K562 (cell line): Measurements from ENCODE around the gene BUB3. TPM values are rescaled to one million over a fixed set of nuclear protein-coding genes. Genes with fewer than 3 reads are reported as not detected.

Experiments
- ARID4B ChIP-seq: sonication (generic); formaldehyde crosslinking; IDR thresholded peaks from 2 replicates; pipeline ENCODE4 v1.8.0; 2022; ENCODE audit warnings: mild to moderate bottlenecking, missing genetic modification reagents
- C11orf30 ChIP-seq: fragments of 450-650 bp; IDR thresholded peaks from 2 replicates; pipeline ENCODE4 v1.6.1; 2016; ENCODE audit warnings: low read depth, mild to moderate bottlenecking
- CBX2 ChIP-seq: fragments of 200-600 bp; sonication (generic); IDR thresholded peaks from one replicate; pipeline ENCODE4 v1.6.1; 2012; ENCODE audit warnings: mild to moderate bottlenecking, low read length, inconsistent platforms; ENCODE audit not compliant: insufficient read depth, poor library complexity, severe bottlenecking
- CXXC5 ChIP-seq: fragments of 250-450 bp; sonication (Bioruptor Pico); IDR thresholded peaks from 2 replicates; pipeline ENCODE4 v1.8.0; 2022; ENCODE audit warnings: inconsistent platforms, mild to moderate bottlenecking, moderate library complexity
- EZH2 ChIP-seq: IDR thresholded peaks from 2 replicates; pipeline ENCODE4 v1.6.1; 2012; ENCODE audit warnings: low read depth, mild to moderate bottlenecking, inconsistent platforms, low read length, borderline replicate concordance
- FIP1L1 ChIP-seq: fragments of 200-400 bp; formaldehyde crosslinking; IDR thresholded peaks from 2 replicates; pipeline ENCODE4 v1.6.1; 2018; ENCODE audit warnings: mild to moderate bottlenecking, low read depth, low read length; ENCODE audit not compliant: poor library complexity, severe bottlenecking
- FOXA1 ChIP-seq: fragments of 450-650 bp; IDR thresholded peaks from 2 replicates; pipeline ENCODE4 v1.6.1; 2016; ENCODE audit warnings: mild to moderate bottlenecking, borderline replicate concordance
- IRF1 ChIP-seq: sonication (generic); formaldehyde crosslinking; IDR thresholded peaks from 2 replicates; pipeline ENCODE4 v1.8.0; 2022; ENCODE audit warnings: missing genetic modification reagents, mild to moderate bottlenecking, borderline replicate concordance
- KHSRP ChIP-seq: fragments of 450-650 bp; IDR thresholded peaks from 2 replicates; pipeline ENCODE4 v1.6.1; 2017
- MAFK ChIP-seq: IDR thresholded peaks from 2 replicates; pipeline ENCODE4 v1.6.1; 2011; ENCODE audit warnings: low read length, improper control_type of control experiment
- MTA1 ChIP-seq: fragments of 450-650 bp; IDR thresholded peaks from 2 replicates; pipeline ENCODE4 v1.6.1; 2017; ENCODE audit warnings: borderline replicate concordance
- NFIX ChIP-seq: fragments of 250-450 bp; sonication (Bioruptor Pico); IDR thresholded peaks from 2 replicates; pipeline ENCODE4 v1.4.0; 2020; ENCODE audit warnings: low read depth, mild to moderate bottlenecking, moderate library complexity
- POLR2B ChIP-seq: fragments of 450-650 bp; IDR thresholded peaks from 2 replicates; pipeline ENCODE4 v1.6.1; 2018; ENCODE audit warnings: low read depth; ENCODE audit not compliant: partially characterized antibody
- PRDM10 ChIP-seq: fragments of 450-650 bp; IDR thresholded peaks from 2 replicates; pipeline ENCODE4 v1.6.1; 2018; ENCODE audit not compliant: partially characterized antibody
- PTBP1 ChIP-seq: fragments of 200-400 bp; formaldehyde crosslinking; IDR thresholded peaks from 2 replicates; pipeline ENCODE4 v1.6.1; 2017; ENCODE audit warnings: low read depth, low read length
- PTTG1 ChIP-seq: fragments of 450-650 bp; IDR thresholded peaks from 2 replicates; pipeline ENCODE4 v1.6.1; 2016; ENCODE audit warnings: low read depth, mild to moderate bottlenecking, missing genetic modification characterization, missing compliant biosample characterization
- RAD21 ChIP-seq, 2 experiments: fragments of 250-450 bp in 1 of 2; fragments of 450-650 bp in 1 of 2; sonication (Bioruptor Pico) in 1 of 2; formaldehyde crosslinking in 1 of 2; IDR thresholded peaks in 1 of 2; conservative IDR thresholded peaks in 1 of 2; 2 replicates each; pipeline versions ENCODE4 v1.4.0 to v1.8.0; 2020 to 2022; ENCODE audit warnings: mild to moderate bottlenecking in 2 of 2, moderate library complexity in 1 of 2
- ZBTB17 ChIP-seq: fragments of 450-650 bp; formaldehyde crosslinking; IDR thresholded peaks from 2 replicates; pipeline ENCODE4 v1.4.0; 2020; ENCODE audit warnings: mild to moderate bottlenecking
- ZNF561 ChIP-seq: fragments of 450-650 bp; formaldehyde crosslinking; conservative IDR thresholded peaks from 2 replicates; pipeline ENCODE4 v1.4.0; 2020; ENCODE audit warnings: mild to moderate bottlenecking, moderate library complexity
- ZNF780A ChIP-seq: fragments of 250-450 bp; sonication (Bioruptor Pico); IDR thresholded peaks from 2 replicates; pipeline ENCODE4 v1.5.0; 2021; ENCODE audit warnings: mild to moderate bottlenecking
- polyA plus RNA-seq, 8 experiments: library from polyadenylated mRNA; depleted of rRNA in 4 of 8; stranded (reverse) in 5 of 8; unstranded in 3 of 8; fragments of >200 nt; fragmentation: Nextera tagmentation in 2 of 8; fragmentation: Illumina TruSeq in 1 of 8; extraction: Ambion mirVana in 2 of 8; extraction: Trizol in 1 of 8; gene quantifications; 2 replicates each; pipeline versions ENCODE4 v1.2.1 to v1.2.3, GENCODE V29; 2011 to 2014; ENCODE audit warnings: inconsistent platforms in 1 of 8, missing spikeins in 1 of 8
- total RNA-seq, 7 experiments: library from RNA; depleted of rRNA in 6 of 7; stranded (reverse); fragments of >200 nt in 6 of 7; fragmentation: Illumina TruSeq in 2 of 7; extraction: Trizol in 2 of 7; gene quantifications; 2 replicates each; pipeline versions ENCODE4 v1.2.1 to v1.2.3, GENCODE V29; 2011 to 2021; ENCODE audit warnings: low replicate concordance in 1 of 7

BUB3 gene
- total and polyA plus RNA-seq, 9 of the 15 experiments (the other 6 are each of a cell fraction or from before 2014, with no cell fraction given), result 167 to 761 (median 225) TPM

- TF ChIP-seq ZNF780A (CRISPR knock-in tag) (peak; percentile 37; the same call in 1 of the 2 replicates), FOXA1 (no peak), IRF1 (no peak), RAD21 (CRISPR knock-in tag; conservative IDR thresholded peaks at IDR 0.05 in 1 of 2, IDR thresholded peaks at IDR 0.05 in 1 of 2) (no peak), ZNF561 (CRISPR knock-in tag) (no peak), FIP1L1 (peak; percentile 91), MTA1 (no peak), ZBTB17 (CRISPR knock-in tag) (peak; percentile 48; the same call in 1 of the 2 replicates), PTBP1 (peak; percentile 82; the same call in 1 of the 2 replicates), CBX2 (no peak), KHSRP (no peak), NFIX (CRISPR knock-in tag) (no peak), EZH2 (no peak), PTTG1 (tag) (no peak), C11orf30 (no peak), CXXC5 (CRISPR knock-in tag) (peak; percentile 98), MAFK (no peak), POLR2B (no peak), ARID4B (CRISPR knock-in tag) (peak; percentile 48; the same call in 1 of the 2 replicates), PRDM10 (peak; percentile 90)
Measured at GRCh38 chr10:123134915-123135414, 19.2 kb upstream of the BUB3 start (continued).
